ENCODE results near the gene SORD. TPM values are rescaled to one million over a fixed set of nuclear protein-coding genes. Genes with fewer than 3 reads are reported as not detected.

The SORD gene
- total RNA-seq, 1 experiment from 2014 or later, result 27.7 TPM

- H3K27ac Mint-ChIP-seq (ENCODE audit: low read depth, unreplicated experiment), result no peak overlapping the region
Measured at GRCh38 chr15:45112591-45113379, 89.8 kb downstream of the SORD start.

GRCh38 chr15:45113380-45113990 is 90.5 kb downstream of the SORD start:
- Mint-ChIP-seq H3K36me3 (ENCODE audit: insufficient read depth, unreplicated experiment) (no peaks in the 10 kb centered on the region), H3K4me3 (ENCODE audit: unreplicated experiment) (no peak overlapping the region), H3K27me3 (ENCODE audit: insufficient read depth, unreplicated experiment) (peaks cover 43% of the 10 kb centered on the region), H3K4me1 (ENCODE audit: insufficient read depth, unreplicated experiment) (peaks cover 6% of the 10 kb centered on the region), H3K27ac (ENCODE audit: low read depth, unreplicated experiment) (no peak overlapping the region), H3K9me3 (ENCODE audit: unreplicated experiment) (no peaks in the 10 kb centered on the region)
- BruUV-seq (replicated peaks), result no TSS peak
- intact Hi-C loops (cut with micrococcal nuclease), result no loop called here
- POLR2A ChIA-PET, result interaction anchor here (0.6 kb wide), 1 partner anchor 312 kb away, joined by 3 read pairs; no protein-coding TSS in a partner anchor
- no peak for DNase-seq (ENCODE audit: unreplicated experiment)
- CTCF ChIA-PET, result no interaction called here
- no peak for TF ChIP-seq CTCF (IDR thresholded peaks at IDR 0.05; ENCODE audit: unreplicated experiment)

More at GRCh38 chr15:45112591-45113379, 89.8 kb downstream of the SORD start:
- ChIA-PET CTCF (no interaction called here), POLR2A (no interaction called here)
- Mint-ChIP-seq H3K4me3 (ENCODE audit: unreplicated experiment) (no peak overlapping the region), H3K4me1 (ENCODE audit: insufficient read depth, unreplicated experiment) (peaks cover 6% of the 10 kb centered on the region), H3K9me3 (ENCODE audit: unreplicated experiment) (no peaks in the 10 kb centered on the region), H3K27me3 (ENCODE audit: insufficient read depth, unreplicated experiment) (peaks cover 43% of the 10 kb centered on the region), H3K36me3 (ENCODE audit: insufficient read depth, unreplicated experiment) (no peaks in the 10 kb centered on the region)
- intact Hi-C loops (cut with micrococcal nuclease), result no loop called here
- no peak for DNase-seq (ENCODE audit: unreplicated experiment)
- no peak for TF ChIP-seq CTCF (IDR thresholded peaks at IDR 0.05; ENCODE audit: unreplicated experiment)
- no TSS peak for BruUV-seq (replicated peaks)

- no peak for DNase-seq (ENCODE audit: unreplicated experiment)
- ChIA-PET POLR2A (interaction anchor here (0.6 kb wide), 1 partner anchor 311 kb away, joined by 3 read pairs; no protein-coding TSS in a partner anchor), CTCF (interaction anchor here (1.2 kb wide), 1 partner anchor 13 kb away, joined by 5 read pairs; no protein-coding TSS in a partner anchor)
- Mint-ChIP-seq H3K9me3 (ENCODE audit: unreplicated experiment) (no peaks in the 10 kb centered on the region), H3K36me3 (ENCODE audit: insufficient read depth, unreplicated experiment) (no peaks in the 10 kb centered on the region), H3K4me3 (ENCODE audit: unreplicated experiment) (no peak within 1 kb of the TSS), H3K27ac (ENCODE audit: low read depth, unreplicated experiment) (no peak within 1 kb of the TSS), H3K27me3 (ENCODE audit: insufficient read depth, unreplicated experiment) (peaks cover 43% of the 10 kb centered on the region), H3K4me1 (ENCODE audit: insufficient read depth, unreplicated experiment) (peaks cover 6% of the 10 kb centered on the region)
- no peak for TF ChIP-seq CTCF (IDR thresholded peaks at IDR 0.05; ENCODE audit: unreplicated experiment)
- intact Hi-C loops (cut with micrococcal nuclease), result no loop called here
- no TSS peak for BruUV-seq (replicated peaks)
Measured at GRCh38 chr15:45114076-45114750, 91.2 kb downstream of the SORD start, which contains the start of the genes DUOX2 and DUOXA2. Gene DUOX2 (minus strand): TSS chr15:45114172. CDS start chr15:45113411, 761 bp downstream. Gene DUOXA2 (plus strand): TSS chr15:45114326. CDS start chr15:45114606, 280 bp downstream.

- Mint-ChIP-seq H3K27me3 (ENCODE audit: insufficient read depth, unreplicated experiment) (peaks cover 43% of the 10 kb centered on the region), H3K9me3 (ENCODE audit: unreplicated experiment) (no peaks in the 10 kb centered on the region), H3K4me3 (ENCODE audit: unreplicated experiment) (no peak overlapping the region), H3K4me1 (ENCODE audit: insufficient read depth, unreplicated experiment) (peaks cover 6% of the 10 kb centered on the region), H3K27ac (ENCODE audit: low read depth, unreplicated experiment) (no peak overlapping the region), H3K36me3 (ENCODE audit: insufficient read depth, unreplicated experiment) (no peaks in the 10 kb centered on the region)
- ChIA-PET CTCF (interaction anchor here (1.2 kb wide), 1 partner anchor 12 kb away, joined by 5 read pairs; no protein-coding TSS in a partner anchor), POLR2A (no interaction called here)
- BruUV-seq (replicated peaks), result no TSS peak
- intact Hi-C loops (cut with micrococcal nuclease), result loop anchor here (5.0 kb wide), 1 partner anchor 147 kb away; no protein-coding TSS in a partner anchor
- no peak for DNase-seq (ENCODE audit: unreplicated experiment)
- TF ChIP-seq CTCF (IDR thresholded peaks at IDR 0.05; ENCODE audit: unreplicated experiment), result no peak
Measured at GRCh38 chr15:45114751-45115085, 91.7 kb downstream of the SORD start.

All from MCF 10A (cell line).